Measurements from ENCODE around the gene RABGEF1.
A peak's percentile ranks its signal among the peaks of the same experiment; 100 is the strongest.
"Not testable (repeated sequence)": the region's sequence is repeated elsewhere in the genome, so short reads cannot be mapped to it uniquely, and the experiment has no call there.

RABGEF1 gene

GRCh38 chr7:66767486-66767885 lies 27.0 kb downstream of the RABGEF1 start:
- not testable (repeated sequence) for DNase-seq

GRCh38 chr7:66768865-66769832 lies 28.6 kb downstream of the RABGEF1 start:
- DNase-seq = no peak

- no peak for DNase-seq
These were observed 29.4 kb downstream of the RABGEF1 start for GRCh38 chr7:66769833-66770512.

- DNase-seq = no peak
These were observed 31.3 kb downstream of the RABGEF1 start for GRCh38 chr7:66771795-66772194.

DNA sequence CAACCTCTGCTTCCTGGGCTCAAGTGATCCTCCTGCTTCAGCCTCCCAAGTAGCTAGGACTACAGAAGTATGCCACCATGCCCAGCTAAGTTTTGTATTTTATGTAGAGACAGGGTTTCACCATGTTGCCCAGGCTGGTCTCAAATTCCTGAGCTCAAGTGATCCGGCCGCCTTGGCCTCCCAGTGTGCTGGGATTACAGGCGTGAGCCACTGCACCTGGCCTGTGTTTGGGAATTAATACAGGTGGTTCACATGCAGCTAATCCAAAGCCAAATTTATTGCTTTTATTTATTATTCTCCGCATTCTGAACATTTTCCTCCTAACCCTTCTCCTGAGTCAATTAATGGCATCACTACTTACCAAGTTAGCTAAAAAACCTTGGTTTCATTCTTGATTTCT lies 33.2 kb downstream of the RABGEF1 start:
- not testable (repeated sequence) for DNase-seq

DNA sequence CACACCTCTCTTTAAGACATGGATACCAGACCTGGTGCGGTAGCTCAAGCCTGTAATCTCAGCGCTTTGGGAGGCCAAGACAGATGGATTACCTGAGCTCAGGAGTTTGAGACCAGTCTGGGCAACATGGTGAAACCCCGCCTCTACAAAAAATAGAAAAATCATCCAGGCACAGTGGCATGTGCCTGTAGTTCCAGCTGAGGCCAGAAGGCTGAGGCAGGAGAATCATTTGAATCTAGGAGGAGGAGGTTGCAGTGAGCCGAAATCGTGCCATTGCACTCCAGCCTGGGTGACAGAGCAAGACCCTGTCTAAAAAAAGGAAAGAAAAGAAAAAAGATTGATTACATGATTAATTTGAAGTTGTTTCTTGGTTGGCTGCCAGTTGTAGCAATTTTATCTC lies 35.9 kb downstream of the RABGEF1 start:
- not testable (repeated sequence) for DNase-seq

GRCh38 chr7:66776800-66777442 lies 36.4 kb downstream of the RABGEF1 start:
- DNase-seq = no peak

DNA sequence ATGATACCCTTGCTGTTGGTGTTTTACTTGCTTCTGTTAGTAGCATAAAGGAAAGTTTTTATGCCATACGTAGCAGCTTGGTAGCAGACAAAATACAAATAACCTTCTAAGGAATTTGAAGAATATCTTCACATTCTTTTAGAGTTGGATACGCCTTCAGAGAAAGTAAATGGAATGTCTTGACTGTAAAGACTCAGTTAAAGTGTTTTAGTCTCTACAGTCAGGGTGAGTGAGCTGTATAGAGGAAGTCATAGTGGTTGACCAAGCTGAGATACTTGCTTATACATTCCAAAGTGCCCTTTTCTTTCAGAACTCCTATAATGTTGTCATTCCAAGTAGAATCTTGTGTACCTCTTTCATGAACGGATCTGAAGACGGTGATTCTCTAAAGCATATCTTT lies 37.7 kb downstream of the RABGEF1 start:
- no peak for DNase-seq

DNA sequence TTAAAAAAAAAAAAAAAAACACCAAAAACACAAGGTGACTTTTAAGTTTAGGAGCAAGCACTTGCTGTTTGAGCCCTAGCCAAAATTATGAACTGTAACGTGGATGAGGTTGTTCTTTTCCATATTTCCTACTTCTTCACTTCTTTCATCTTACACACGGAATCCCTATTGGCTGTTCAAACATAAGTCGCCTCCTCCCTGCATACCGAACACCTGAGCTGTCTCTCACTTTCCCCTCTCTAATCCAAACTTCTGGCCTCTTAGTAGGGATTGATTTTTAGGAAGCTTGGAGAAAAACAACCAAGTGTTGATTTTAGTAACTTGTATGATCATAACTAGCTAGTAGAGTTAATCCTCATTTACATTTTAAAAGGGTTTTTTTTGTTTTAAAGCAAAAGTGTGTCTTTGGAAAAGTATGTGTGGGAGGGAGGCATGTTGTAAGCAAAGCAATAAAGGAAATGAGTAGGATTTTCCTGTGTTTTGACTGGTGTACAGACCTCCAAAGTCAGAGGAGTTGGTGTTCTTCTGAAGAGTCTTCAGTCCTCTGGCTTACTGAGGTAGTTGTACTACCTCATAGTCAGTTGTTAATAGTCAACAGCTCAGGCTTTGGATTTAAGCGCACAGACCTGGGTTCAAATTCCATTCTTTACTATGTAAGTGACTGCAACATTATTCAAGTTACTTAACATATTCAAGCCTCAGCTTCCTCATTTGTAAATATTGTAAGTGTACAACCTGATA lies 39.3 kb downstream of the RABGEF1 start:
- DNase-seq = no peak

DNA sequence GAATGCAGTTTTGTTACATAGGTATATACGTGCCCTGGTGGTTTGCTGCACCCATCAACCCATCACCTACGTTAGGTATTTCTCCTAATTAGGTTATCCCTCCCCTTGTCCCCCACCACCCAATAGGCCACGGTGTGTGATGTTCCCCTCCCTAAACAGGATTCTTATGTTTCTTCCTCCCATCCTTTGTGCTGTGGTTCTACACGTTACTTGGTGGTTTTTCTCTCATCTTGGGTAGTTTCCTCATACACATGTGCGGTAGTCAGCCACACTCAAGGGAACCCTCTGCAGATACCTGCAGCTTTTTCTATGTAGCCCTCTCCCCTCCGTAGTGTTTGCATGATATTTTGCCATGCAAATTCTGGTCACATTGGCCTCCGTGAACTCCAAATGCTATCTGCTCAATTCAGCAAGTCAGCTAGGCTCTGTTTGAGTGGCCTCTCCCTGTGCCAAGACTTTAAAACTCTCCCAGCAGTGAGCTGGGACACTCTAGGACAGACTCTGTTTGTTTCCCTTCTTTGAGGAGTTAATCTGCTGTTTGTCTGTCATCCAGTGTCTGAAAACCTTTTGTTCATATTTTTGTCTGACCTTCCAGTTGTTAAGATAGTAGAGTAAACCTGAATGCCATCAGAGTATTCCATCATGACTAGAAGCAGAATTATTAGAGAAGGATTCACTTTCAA lies 41.0 kb downstream of the RABGEF1 start:
- no peak for DNase-seq

GRCh38 chr7:66782875-66783274 lies 42.3 kb downstream of the RABGEF1 start:
- DNase-seq = not testable (repeated sequence)

DNA sequence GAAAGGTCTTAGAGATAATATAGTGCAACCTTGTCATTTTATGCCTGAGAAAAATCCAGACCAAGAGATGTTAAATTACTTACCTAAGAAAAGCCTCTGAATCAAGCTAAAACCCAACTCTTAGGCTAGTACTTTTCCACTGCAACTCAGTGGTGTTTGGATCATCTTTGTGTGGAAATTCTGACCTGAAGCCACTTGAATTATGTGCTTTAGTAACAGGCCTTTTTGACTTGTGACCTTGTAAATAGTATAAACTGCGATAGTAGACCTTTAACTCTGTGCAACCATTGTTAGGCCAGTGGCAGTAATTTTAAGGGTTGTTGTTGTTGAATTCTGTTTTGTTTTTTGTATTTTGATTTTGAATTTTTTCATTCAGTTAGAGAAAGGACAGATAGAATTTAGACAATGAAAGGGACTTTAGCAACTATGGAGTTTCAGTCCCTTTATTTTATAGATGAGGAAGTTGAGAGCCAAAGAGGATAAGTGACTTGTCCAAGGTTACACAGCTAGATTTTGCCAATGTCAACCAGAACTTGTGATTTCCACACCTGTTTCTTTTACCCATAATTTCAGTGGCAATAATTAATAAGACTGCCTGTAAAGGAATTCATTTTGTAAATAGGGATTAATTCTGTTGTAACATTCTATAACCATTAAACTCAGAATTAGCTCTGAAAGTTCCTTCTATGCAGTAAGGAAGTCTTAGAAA lies 43.5 kb downstream of the RABGEF1 start:
- DNase-seq = not testable (repeated sequence)

- no peak for DNase-seq
These were observed 49.7 kb downstream of the RABGEF1 start for GRCh38 chr7:66790196-66790595.

GRCh38 chr7:66790725-66791124 lies 50.2 kb downstream of the RABGEF1 start:
- no peak for DNase-seq

DNA sequence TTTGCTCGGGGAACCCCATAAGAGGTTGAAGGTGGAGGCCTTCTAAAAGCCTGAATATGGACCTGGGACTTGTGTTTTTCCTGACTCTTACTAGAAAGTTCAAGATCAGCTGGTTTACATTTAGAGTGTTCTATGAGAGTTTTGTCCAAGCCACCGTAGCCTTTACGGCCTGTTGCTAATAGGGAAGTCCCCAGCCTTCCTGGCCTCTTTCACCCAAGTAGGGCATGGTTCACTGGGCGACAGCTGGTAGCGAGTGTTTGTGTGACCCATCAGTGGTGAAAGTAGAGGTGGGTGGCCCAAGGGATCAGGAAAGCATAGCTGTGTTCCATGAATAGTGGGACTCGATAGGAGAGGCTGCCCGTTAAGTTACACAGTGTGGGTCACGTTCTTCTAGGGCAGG lies 60.1 kb downstream of the RABGEF1 start:
- no peak for DNase-seq

DNA sequence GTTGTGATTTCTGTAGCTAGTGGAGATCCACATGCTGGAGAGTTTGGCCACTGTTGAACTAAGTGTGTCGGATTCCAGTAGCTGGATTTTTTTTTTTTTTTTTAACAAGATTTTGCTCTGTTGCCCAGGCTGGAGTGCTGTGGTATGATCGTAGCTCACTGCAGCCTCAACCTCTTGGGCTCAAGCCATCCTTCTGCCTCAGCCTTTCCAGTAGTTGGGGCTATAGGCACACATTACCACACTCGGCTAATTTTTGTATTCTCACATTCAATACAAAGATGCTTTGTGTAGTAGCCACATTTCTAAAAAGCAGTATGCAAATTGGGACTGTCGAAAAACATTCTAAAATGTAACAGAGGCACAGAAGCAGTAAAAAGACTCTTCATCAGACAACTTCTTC lies 63.5 kb downstream of the RABGEF1 start:
- DNase-seq = peak; percentile 71

DNA sequence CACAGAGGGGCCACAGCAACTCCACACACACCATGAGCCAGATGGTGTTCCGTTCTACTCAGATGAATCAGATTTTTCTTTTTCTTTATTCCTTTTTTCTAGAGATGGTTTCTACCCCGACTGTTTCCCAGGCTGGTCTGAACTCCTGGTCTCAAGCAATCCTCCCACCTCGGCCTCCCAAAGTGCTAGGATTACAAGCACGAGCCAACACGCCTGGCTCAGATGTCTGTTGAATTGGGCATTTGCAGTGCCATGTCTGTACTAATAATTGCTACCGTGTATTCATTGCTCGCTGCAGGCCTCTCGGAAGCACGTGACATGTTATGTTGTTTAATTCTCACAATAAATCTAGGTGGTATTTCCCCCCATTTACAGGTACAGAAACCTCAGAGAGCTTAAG lies 67.2 kb downstream of the RABGEF1 start:
- DNase-seq = no peak

GRCh38 chr7:66810716-66811115 lies 70.2 kb downstream of the RABGEF1 start:
- DNase-seq = no peak

DNA sequence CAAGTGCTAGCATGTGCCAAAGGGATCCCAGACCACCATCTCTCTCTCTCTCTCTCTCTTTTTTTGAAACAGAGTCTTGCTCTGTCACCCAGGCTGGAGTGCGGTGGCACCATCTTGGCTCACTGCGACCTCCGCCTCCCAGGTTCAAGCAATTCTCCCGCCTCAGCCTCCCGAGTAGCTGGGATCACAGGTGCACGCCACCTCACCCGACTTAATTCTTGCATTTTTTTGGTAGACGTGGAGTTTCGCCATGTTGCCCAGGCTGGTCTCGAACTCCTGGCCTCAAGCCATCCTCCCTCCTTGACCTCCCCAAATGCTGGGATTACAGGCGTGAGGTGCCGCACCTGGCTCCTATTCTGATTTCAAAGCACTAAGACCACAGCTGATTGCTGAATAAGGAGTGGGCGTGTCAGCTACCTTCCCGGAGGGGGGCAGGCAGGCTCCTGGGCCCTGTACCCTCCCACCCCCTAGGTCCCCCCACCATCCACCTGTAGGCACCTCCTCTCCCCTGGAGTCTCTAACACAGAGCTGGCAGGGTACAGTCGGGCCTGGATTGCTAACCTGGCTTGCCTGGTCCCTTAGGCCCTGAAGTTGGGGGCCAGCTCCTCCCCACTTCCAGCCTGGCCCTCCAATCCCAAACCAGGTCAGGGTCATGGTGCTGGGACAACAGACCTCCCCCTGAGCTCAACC lies 74.8 kb downstream of the RABGEF1 start:
- not testable (repeated sequence) for DNase-seq

GRCh38 chr7:66815951-66816350 lies 75.4 kb downstream of the RABGEF1 start:
- no peak for DNase-seq

- not testable (repeated sequence) for DNase-seq
These were observed 76.1 kb downstream of the RABGEF1 start for GRCh38 chr7:66816658-66817057.

Measured in midbrain (tissue), 1 donor.